Activated T-cell treated with anti-CD3 and anti-CD28 coated beads, Interleukin-2, amount 50 U/mL, for 4 hours (primary cell): Measurements from ENCODE around the gene SH3PXD2B. TPM values are rescaled to one million over a fixed set of nuclear protein-coding genes. Genes with fewer than 3 reads are reported as not detected.

Source experiments
- ATAC-seq, 2 donors: fragments of 200-7000 bp; cut with Tn5 transposase; one replicate each; pipeline ENCODE4 v1.10.0; 2021
- DNase-seq: peaks from one replicate; pipeline ENCODE4 v3.0.0-alpha.2; 2020
- H3K27me3 Mint-ChIP-seq: one replicate; pipeline ENCODE4 v1.8.0; 2021; ENCODE audit warnings: low read depth, mixed read lengths
- H3K36me3 Mint-ChIP-seq: one replicate; pipeline ENCODE4 v1.8.0; 2022; ENCODE audit warnings: mixed read lengths; ENCODE audit not compliant: insufficient read depth
- H3K4me1 Mint-ChIP-seq: one replicate; pipeline ENCODE4 v1.8.0; 2021; ENCODE audit warnings: low read depth, mixed read lengths
- H3K4me3 Mint-ChIP-seq: one replicate; pipeline ENCODE4 v1.8.0; 2021; ENCODE audit warnings: mild to moderate bottlenecking, moderate library complexity, mixed read lengths
- H3K9me3 Mint-ChIP-seq: one replicate; pipeline ENCODE4 v1.8.0; 2021; ENCODE audit warnings: mixed read lengths
- total RNA-seq, 3 donors: library from RNA; stranded (reverse); gene quantifications; one replicate each; pipeline ENCODE4 v1.2.1, GENCODE V29; 2021

Gene SH3PXD2B
- total RNA-seq, 3 donors from 2014 or later: 0.21 to 0.96 (median 0.92) TPM

GRCh38 chr5:172276214-172276613, 178.1 kb downstream of the SH3PXD2B start:
- Mint-ChIP-seq H3K27me3 (no peaks in the 10 kb centered on the region), H3K36me3 (peaks cover 9% of the 10 kb centered on the region), H3K4me3 (no peak overlapping the region)

More at GRCh38 chr5:172276214-172276613, 178.1 kb downstream of the SH3PXD2B start:
- no peaks in the 10 kb centered on the region for H3K9me3 Mint-ChIP-seq
- ATAC-seq: no peak
- peaks cover 45% of the 10 kb centered on the region for H3K4me1 Mint-ChIP-seq
- no peak for DNase-seq

Other genes with a start within 250 kb of the SH3PXD2B start
- 1 to 10 TPM; 5.7 to 7.5 (median 6.8) TPM for gene UBTD2, start 170.8 kb downstream of the SH3PXD2B start, total RNA-seq
- under 1 TPM; 0.03 to 0.13 (median 0.05) TPM for gene NEURL1B, start 186.7 kb upstream of the SH3PXD2B start, total RNA-seq